Stimulated activated CD8-positive, alpha-beta memory T cell treated with anti-CD3 and anti-CD28 coated beads, Interleukin-15, amount 100 ng/mL, for 4 hours (primary cell): ENCODE results near the gene MS4A15.
"Not testable (repeated sequence)": the region's sequence is repeated elsewhere in the genome, so short reads cannot be mapped to it uniquely, and the experiment has no call there.

Experiments
- DNase-seq, 2 donors: peaks; one replicate each; pipeline ENCODE4 v3.0.0-alpha.2; 2020; ENCODE audit warnings: low read depth in 2 of 2

MS4A15 gene

DNA sequence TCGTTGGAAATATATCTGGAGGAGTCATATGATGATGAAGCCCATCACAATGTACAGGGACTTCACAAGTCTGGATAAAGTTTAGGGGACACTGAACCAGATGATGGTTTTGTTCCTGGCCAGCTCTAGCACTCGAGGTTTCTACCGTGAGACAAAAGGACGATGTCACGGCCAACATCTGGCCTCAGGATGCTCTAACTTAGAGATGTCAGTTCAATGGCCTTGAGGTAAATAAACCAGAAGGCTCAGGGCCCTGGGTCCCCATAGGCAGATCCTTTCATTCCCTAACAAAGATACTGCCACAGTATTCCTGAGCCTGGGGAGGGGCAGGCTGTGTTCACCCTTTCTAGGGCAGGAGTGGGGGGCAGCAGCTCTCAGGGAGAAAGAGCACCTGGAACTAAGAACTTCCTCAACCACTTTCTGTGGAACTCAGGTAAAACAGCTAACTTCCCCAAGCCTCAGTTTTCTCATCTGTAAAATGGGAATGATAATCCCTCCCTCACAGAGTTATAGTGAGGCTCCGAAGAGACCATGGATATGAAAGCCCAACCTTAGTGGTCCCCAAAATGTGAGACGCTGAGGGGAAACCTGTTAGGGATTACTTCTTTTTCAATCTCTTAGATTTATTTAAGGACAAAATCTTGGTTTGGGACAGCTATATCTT lies 46.7 kb downstream of the MS4A15 start:
- DNase-seq: no peak

DNA sequence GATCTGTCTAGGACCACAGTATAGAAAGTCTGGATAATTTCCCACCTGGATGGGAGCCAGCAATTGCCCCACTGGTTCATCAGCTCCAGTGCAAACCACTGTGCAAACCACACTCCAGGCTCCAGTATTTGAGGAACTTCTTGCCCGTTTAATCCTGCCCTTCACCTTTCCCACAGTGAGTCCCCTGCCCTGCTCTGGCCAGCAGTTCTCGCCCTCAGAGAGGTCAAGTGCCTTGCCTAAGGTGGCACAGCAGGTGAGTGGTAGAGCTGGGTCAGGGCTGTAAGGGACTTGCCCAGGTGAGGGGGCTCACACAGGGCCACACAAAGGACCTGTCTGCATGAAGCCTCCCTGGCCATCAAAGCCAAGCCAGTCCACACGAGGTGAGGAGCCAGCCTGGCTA lies 52.6 kb downstream of the MS4A15 start:
- DNase-seq: no peak

DNA sequence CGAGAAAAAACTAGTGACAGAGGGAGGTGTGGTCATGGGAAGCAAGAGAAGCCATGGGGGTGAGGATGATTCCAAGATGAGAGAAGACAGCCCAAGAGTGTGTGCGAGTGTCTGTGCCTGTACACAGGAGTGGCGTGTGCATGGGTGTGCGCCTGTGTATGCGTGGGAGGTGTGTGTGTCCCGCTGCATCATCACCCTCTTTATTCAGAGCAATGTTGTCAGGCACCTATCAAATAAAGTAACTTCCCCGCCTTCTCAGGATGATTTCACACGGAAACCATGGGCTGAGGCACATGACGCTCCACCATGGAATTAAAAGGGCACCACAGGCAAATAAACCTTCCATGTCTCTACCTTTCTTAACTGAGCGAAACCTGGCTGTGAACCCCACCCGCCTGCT lies 53.0 kb downstream of the MS4A15 start:
- no peak for DNase-seq

DNA sequence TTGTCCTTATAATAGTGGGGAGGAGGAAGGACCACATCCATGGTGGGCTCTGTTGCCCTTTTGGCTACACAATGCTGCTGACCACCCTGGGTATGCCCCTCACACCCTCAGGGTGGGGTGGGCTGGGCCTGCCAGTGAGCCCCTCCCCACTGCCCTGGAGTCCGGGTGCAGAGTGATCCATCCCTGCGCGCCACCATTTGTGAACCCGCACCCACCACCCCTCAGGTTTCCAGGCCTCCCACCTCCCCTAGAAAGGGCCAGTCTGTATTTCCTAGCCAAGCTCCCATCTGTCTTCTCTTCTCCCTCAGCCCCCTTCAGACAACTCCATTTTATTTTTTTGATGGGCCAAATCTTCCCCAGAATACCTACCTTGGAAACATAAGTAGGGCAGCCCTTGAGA lies 53.5 kb downstream of the MS4A15 start:
- DNase-seq: no peak

DNA sequence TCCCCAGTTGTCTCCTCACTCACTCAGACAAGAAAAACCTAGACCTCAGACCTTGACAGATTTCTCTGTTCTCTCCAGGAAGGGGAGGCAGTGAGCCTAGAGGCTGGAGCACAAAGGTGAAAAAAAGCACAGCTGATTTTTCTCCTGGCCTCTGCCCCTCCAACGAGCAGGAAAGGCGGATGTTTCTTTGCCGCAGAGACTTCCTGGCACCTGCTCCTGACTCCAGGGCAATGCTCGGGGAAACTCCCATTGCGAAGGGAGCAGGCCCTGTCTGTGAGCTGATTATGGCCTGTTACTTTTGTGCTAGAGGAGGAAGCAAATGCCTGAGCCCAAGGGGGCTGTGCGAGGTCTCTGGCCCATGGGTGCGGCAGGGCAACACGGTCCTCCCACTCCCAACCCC lies 53.9 kb downstream of the MS4A15 start:
- DNase-seq: no peak

DNA sequence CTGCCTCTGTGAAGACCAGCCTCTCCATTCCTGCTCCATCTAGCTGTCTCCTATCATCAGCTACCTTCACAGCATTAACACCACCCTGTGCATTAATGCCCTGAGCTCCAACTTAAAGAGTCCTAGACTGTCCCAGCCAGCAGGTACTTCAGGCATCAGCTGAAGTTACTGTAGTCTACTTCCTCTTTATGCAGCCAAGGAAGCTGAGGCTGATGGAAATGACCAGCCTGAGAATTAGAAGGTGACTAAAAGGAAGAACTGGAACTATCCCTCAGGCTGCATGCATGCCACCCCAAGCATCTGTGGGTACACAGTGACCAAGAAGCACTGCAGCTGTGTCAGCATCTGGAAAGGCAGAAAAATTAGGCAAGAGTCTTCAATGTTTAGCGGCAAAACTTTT lies 56.7 kb downstream of the MS4A15 start:
- no peak for DNase-seq

DNA sequence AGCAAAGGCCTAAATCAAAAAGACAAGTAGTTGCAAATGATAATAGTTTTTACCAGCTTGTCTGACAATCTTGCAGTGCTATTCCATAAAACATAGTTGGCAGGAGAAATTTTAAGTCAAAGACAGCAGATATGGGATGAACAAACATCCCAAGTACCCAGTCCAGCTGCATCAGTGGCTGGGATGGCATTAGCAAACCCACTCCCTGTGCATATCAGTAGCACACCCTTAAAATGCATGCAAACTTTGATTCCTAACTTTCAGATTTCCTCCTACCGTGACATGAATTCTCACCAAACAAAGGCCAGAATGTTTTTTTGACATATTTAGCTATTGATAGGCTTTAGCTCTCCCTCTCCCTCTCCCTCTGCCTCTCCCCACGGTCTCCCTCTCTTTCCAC lies 57.4 kb downstream of the MS4A15 start:
- no peak for DNase-seq

DNA sequence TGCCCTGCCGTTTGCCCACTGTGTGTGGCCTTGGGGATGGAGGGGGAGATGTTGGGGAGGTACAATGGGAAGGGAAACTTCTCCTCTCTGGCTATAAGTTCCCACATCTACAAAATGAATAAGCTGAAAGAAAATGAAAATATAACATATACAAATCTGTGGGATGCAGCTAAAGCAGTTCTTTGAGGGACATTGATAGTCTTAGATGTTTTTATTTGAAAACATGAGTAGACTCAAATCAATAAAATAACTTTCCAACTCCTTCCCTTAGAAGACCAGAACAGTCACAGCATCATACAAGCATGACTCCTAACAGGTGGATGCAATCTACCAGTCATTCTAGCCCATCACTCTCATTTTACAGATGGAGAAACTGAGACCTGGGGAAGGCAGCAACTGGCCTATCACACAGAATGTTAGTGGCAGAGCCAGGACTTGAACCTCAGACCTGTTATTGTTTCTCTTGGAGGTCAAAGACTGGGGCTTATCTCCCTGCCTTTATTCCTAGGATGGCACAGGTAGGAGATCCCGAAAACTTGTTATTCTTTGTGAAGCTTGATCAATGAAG lies 60.0 kb downstream of the MS4A15 start:
- DNase-seq: no peak

DNA sequence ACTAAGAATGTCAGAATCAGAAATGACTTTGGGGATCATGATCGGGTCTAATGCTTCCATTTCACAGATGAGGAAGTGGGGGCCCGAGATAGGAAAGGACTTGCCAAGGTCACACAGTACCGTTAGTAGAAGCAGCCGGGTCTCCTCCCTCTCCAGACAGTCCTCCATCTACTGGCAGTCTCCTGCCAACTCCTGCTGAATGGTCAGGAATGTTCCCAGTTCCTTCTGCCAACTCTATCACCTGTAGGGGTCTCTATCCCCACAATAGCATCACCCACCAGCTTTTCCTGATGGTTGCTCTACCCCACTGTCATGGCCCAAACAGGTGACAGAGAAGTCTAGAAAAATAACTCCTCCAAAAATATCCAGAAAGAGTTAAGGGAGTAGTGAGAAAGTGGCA lies 61.4 kb downstream of the MS4A15 start:
- DNase-seq: no peak

DNA sequence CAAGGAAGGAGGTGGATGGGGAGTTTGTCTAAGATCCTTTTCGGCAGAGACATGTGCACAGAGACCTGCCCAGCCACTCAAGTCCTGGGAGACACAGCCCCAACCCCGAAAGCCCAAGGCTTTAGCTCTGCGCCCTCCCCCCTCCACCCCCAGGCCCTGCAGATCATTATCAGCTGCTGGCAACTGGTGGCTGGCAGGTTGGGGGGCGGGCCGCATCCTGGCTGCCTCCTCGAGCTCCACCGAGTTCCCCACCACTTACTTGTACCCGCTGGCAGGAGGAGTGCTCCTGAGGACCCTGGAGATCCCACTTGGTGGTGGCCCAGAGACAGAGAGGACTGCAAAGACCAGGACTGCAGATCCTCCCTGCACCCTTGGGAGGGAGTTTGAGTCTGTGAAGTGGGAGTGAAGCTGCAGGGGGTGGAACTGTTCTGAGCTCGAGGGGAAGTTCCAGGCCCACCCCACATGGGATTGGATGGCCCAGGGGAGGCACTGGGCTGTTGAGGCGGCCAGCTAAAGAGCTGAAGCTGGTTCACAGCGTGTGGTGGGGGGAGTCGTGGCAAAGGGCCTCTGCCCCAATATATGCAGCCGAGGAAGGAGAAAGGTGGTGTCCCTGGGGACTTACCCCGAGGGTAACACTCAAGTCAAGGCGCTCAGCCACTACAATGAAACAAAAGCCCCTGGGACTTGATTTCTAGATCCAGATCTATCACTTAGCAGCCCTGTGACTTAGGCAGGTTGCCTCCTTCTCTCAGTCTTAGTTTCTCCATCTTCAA lies 65.3 kb downstream of the MS4A15 start:
- no peak for DNase-seq

DNA sequence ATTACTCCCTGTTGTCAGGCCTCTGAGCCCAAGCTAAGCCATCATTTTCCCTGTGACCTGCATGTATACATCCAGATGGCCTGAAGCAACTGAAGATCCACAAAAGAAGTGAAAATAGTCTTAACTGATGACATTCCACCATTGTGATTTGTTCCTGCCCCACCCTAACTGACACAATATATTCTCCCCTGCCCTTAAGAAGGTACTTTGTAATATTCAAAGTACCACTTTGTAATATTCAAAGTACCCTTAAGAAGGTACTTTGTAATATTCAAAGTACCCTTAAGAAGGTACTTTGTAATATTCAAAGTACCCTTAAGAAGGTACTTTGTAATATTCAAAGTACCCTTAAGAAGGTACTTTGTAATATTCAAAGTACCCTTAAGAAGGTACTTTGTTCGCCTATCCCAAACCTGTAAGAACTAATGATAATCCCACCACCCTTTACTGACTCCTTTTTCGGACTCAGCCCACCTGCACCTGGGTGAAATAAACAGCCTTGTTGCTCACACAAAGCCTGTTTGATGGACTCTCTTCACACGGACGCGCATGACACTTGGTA lies 67.2 kb downstream of the MS4A15 start:
- DNase-seq: not testable (repeated sequence)

DNA sequence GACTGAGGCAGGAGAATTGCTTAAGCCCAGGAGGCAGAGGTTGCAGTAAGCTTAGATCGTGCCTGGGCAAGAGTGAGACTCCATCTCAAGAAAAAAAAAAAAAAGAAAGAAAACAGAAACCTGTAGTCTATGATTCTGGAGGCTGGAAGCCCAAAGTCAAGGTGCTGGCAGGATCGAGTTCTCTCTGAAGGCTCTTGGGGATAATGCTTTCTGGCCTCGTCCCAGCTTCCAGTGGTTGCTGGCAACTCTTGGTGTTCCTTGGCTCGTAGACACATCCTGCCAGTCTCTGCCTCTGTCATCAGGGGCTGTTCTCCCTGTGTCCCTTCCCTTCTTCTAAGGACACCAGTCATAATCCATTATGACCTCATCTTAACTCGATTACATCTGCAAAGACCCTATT lies 68.5 kb downstream of the MS4A15 start:
- no peak for DNase-seq

DNA sequence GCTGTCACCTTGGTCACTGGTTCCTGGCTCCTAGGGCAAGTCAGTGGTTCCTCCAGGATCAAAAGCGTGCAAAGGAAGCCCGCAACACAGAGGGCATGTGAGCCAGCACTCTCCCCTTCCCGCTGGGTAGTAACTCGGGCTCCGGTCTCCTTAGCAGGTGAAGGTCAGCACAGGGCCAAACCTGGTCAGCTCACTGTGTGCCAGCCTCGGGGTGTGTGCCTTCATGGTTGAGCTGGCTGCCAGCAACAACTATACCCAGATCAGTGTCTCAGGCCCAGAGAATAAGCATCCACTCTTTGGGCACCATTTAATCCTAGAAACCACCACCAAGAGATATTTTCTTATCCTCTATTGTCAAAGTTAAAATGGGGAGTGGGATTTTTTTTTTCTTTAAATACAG lies 69.1 kb downstream of the MS4A15 start:
- DNase-seq: no peak
